ENCODE results near the gene RAB15.

DNA sequence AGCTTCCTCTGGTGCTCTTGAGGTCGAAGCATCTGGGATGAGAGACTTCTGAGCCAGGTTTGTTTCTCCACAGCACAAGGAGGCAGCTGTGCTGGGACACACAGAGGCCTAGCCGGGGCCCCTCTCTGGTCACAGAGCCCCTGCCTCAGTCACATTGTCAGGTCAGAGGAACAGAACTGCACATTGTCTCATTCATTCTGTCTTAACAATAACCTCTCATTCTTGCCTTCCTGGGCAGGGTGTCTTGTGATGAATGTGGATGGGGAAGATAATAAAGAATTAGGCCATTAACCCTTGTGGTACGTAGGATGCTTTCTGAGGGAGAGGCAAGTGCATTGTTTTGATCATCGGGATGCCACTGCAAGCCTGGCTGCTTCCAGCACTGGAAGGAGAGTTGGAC is 44.3 kb upstream of the RAB15 start:
- TF ChIP-seq, protein P1, sequence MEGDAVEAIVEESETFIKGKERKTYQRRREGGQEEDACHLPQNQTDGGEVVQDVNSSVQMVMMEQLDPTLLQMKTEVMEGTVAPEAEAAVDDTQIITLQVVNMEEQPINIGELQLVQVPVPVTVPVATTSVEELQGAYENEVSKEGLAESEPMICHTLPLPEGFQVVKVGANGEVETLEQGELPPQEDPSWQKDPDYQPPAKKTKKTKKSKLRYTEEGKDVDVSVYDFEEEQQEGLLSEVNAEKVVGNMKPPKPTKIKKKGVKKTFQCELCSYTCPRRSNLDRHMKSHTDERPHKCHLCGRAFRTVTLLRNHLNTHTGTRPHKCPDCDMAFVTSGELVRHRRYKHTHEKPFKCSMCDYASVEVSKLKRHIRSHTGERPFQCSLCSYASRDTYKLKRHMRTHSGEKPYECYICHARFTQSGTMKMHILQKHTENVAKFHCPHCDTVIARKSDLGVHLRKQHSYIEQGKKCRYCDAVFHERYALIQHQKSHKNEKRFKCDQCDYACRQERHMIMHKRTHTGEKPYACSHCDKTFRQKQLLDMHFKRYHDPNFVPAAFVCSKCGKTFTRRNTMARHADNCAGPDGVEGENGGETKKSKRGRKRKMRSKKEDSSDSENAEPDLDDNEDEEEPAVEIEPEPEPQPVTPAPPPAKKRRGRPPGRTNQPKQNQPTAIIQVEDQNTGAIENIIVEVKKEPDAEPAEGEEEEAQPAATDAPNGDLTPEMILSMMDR (IDR thresholded peaks at IDR 0.05), result no peak
- TF ChIP-seq POLR2A (IDR thresholded peaks at IDR 0.05), result no peak
